Airway epithelial cell (primary cell): ENCODE results near the gene RTP5. TPM values are rescaled to one million over a fixed set of nuclear protein-coding genes. Genes with fewer than 3 reads are reported as not detected.

Experiments
- total RNA-seq: library from RNA; depleted of rRNA; stranded (reverse); fragments of >200 nt; gene quantifications from 2 replicates; pipeline ENCODE4 v1.2.3, GENCODE V29; 2015

Gene RTP5
- total RNA-seq, result not detected in 2 replicates

GRCh38 chr2:241869087-241869961 lies at the start of gene RTP5:
TSS of gene RTP5 (plus strand) at chr2:241869729. CDS start at chr2:241869757, 28 bp downstream.

DNA sequence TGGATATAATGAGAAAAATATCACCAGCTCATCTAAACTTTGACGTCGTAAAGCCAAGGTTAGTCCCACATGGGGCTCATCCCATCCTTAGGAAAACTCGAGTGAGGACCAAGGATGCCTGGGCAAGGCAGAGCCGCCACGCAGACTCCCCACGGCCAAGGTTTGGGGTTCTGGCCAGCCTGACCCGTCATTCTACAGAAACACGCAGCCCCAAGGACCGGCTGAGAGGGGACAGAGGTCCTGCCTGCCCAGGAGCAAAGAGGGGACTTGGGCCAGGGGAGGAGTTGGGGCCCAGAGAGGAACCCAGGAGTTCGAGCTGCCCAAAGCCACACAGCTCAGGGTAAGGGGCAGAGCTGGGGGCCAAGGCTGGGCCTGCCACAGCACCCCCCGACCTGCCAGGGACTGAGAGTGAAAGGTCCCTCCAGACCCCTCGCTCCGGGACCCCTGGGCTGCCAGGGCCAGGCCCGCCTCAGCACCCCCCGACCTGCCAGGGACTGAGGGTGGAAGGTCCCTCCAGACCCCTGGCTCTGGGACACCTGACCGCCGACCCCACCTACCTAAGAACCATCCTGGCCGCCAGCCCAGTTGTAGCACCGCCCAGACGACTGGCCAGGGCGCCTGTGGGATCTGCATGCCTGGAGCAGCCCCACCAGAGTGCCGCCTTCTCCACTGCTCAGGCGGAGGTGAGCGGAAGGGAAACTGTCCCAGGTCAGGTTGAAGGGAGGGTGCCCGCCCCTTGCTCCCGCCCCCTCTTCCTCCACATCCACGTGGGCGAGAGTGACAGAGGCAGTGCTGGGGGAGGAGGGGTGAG lies 11.1 kb upstream of the RTP5 start, which contains the start of gene PDCD1:
TSS of gene PDCD1 (minus strand) at position 689 of the 811 bp plus-strand sequence. CDS start at position 633, 56 bp downstream.

Other genes starting within 250 kb of the RTP5 start
- 62.3 and 74.3 TPM in 2 replicates for gene THAP4, start 232.6 kb upstream of the RTP5 start, total RNA-seq
- gene ATG4B, start 232.0 kb upstream of the RTP5 start, total RNA-seq, result 44.4 and 55.4 TPM in 2 replicates
- 54.5 and 59.5 TPM in 2 replicates for gene DTYMK, start 182.9 kb upstream of the RTP5 start, total RNA-seq
- gene ING5, start 167.7 kb upstream of the RTP5 start, total RNA-seq, result 11.8 and 18.7 TPM in 2 replicates
- 18.3 and 21.9 TPM in 2 replicates for gene D2HGDH, start 135.1 kb upstream of the RTP5 start, total RNA-seq
- not detected in 2 replicates for gene GAL3ST2, start 92.9 kb upstream of the RTP5 start, total RNA-seq
- not detected in 2 replicates for gene NEU4, start 60.5 kb upstream of the RTP5 start, total RNA-seq
- not detected in 2 replicates for gene PDCD1, start 10.8 kb upstream of the RTP5 start, total RNA-seq